Choroid plexus epithelial cell (primary cell): ENCODE measurements around the gene CCT7.
A peak's percentile ranks its signal among the peaks of the same experiment; 100 is the strongest.

Experiments used
- DNase-seq: peaks from one replicate; pipeline ENCODE4 v3.0.0-alpha.2; 2010; ENCODE audit warnings: low read depth
- H3K4me3 ChIP-seq: 2 replicates; pipeline ENCODE4 v1.5.1; 2011; ENCODE audit warnings: low read depth, mild to moderate bottlenecking, control low read depth, low read length, moderate library complexity
- CTCF ChIP-seq: conservative IDR thresholded peaks from 2 replicates; pipeline ENCODE4 v1.5.1; 2011; ENCODE audit warnings: low read depth, mild to moderate bottlenecking, control low read depth, inconsistent platforms, low read length, moderate library complexity

CCT7 gene

GRCh38 chr2:73283545-73284295, 49.6 kb downstream of the CCT7 start:
- H3K4me3 ChIP-seq, result peak overlapping the region; percentile 64
- TF ChIP-seq CTCF, result no peak
- no peak for DNase-seq

GRCh38 chr2:73284296-73285158, 50.4 kb downstream of the CCT7 start, which contains the start of gene FBXO41:
Gene FBXO41 (minus strand): TSS chr2:73284478. CDS start chr2:73269630, 14,848 bp downstream.
- no peak for TF ChIP-seq CTCF
- DNase-seq, result peak; percentile 25
- H3K4me3 ChIP-seq, result peak within 1 kb of the TSS; percentile 64

GRCh38 chr2:73285159-73285739, 51.1 kb downstream of the CCT7 start:
- no peak overlapping the region for H3K4me3 ChIP-seq
- no peak for DNase-seq
- TF ChIP-seq CTCF, result no peak

GRCh38 chr2:73286134-73286655, 52.1 kb downstream of the CCT7 start:
- H3K4me3 ChIP-seq, result no peak overlapping the region
- TF ChIP-seq CTCF, result no peak
- DNase-seq, result no peak

- no peak overlapping the region for H3K4me3 ChIP-seq
- DNase-seq, result no peak
- peak; percentile 18 for TF ChIP-seq CTCF
These were observed 55.2 kb downstream of the CCT7 start for GRCh38 chr2:73289304-73289703.

GRCh38 chr2:73290049-73290839, 56.1 kb downstream of the CCT7 start:
- peak; percentile 93 for TF ChIP-seq CTCF
- DNase-seq, result peak; percentile 69

More at GRCh38 chr2:73290049-73290839, 56.1 kb downstream of the CCT7 start:
- H3K4me3 ChIP-seq, result no peak overlapping the region
